Activated T-helper 1 cell treated with Interleukin-2 at 50 U/mL for 16 hours (primary cell): ENCODE measurements around the gene PHF21B.

Experiments
- DNase-seq: peaks from one replicate; pipeline ENCODE4 v3.0.0-alpha.2; 2020; ENCODE audit warnings: low read depth

PHF21B gene

DNA sequence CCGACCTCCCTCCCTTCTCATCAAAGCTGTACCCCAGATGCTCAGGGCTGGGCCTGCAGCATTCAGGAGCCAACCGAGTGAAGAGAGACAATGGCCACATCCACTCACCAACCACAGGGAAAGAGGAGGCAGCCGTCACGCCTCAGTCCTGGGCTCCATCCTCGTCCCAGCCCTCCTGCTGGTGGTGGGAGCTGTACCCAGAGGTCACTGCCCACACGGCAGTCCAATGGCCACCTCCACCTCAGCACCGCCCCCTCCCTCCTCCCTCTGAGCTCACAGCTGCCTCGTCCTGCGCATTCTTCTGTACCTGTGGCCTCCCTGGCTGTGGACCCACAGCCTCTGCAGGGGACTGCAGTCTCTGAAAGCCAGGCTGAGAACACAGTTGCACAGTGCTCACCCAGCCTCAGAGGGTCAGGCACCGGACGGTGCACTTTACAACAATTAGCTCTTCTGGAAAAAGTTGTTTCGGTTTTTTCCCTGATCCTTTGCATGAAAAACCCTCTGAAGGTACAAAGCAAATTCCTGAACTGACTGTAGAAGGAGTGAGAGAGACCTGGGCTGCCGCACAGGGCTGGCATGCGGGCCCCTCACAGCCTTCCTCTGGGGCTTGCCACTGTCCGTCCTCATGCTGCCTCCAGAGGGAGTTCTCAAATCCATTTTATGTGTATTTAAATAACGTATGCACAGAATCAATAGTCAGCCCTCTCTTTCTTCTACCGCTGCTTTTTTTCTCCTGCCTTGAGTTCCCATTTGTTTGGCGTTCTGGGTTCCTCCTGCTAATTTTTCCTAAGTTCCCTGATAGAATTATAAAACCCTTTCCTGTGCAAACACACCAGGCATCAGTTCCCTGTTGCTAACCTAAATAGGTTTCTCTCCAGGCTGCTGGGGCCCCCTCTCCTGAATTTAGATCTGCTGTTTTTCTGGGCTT, 52.7 kb downstream of the PHF21B start:
- DNase-seq: no peak

DNA sequence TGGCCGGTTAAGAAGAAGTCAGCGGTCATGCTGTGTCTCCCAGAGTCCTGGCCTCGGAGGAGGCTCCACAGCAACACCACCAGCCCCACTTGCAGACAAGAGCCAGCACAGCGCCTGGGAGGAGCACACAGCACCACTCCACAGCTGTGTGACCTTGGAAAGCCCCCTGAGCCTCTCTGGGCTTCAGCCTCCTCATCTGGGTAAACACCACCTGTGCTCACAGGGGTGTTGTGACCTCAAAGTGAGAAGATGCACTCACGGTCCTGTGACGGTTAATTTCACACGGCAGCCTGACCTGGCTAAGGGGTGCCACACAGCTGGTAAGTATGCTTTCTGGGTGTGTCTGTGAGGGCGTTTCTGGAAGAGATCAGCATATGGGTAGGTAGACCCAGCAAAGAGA, 54.7 kb downstream of the PHF21B start:
- DNase-seq: no peak

DNA sequence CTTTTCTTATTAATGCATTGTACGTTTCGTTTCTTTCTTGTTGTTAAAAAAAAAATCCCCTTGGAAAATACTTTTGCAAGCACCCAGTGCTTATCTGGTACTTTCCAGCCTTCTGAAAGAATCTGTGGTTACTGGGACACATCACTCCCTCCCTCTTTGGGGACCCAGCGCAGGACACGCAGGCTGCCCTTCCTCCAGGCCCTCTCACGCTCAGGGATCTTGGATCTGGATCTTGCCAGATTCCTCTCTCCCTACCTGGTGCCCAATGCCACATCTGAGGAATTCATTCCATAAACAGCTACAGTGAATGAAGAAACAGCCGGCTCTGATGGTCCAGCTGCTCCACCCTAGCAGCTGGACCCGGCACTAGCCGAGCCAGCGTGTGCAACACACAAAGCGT, 55.7 kb downstream of the PHF21B start:
- DNase-seq: no peak

DNA sequence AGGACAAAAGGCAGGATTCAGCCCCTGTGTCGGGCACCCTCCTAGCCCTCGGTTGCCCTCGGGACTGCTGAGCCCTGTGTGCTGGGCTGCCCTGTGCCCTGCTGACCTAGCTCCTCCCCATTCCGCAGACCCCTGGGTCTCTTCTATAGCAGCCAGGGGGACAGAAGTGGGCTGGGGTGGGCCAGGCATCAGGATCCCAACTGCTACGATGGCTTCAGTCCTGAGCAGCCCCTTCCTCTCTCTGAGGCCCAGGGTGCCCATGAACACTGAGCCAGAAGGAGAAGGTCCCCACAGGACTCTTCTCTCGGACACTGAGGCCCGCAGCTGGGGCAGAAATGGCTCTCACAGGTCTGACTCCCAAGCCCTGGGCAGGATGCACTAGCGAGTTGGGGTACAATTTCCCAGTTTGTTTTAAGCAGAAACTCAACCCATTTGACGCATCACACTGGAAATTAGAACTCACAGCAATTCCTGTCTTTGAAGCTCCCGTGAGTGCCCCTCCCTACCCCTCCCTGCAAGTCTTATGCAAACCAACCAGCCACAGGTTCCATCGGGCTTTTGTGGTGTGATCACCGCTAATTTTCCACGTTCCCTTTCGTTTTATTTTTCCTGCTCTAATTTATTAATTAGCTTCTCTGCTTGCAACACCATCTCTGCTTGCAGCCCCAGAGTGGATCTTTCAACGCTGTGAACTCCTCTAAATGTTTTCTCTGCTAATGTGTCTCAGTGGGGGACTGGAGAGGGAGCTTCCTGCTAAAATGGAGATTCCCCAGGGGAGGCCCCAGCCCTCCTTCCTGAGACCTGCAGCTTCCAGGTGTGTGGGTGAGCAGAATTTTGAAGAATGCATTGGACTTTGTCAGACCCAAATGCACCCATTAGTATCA, 56.7 kb downstream of the PHF21B start:
- no peak for DNase-seq

DNA sequence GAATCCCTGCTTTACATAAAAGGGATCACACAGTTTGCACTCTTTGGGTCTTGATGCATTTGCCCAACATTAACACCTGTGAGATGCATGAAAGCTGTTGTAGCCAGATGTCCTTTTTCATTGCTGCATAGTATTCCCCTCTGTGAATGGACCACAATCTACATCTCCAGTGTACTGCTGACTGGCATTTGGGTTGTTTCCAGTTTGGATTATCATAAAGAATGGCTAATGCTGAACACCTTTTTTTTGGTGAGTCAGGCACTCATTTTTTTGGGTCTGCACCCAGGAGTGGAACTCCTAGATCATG, 58.3 kb downstream of the PHF21B start:
- no peak for DNase-seq

DNA sequence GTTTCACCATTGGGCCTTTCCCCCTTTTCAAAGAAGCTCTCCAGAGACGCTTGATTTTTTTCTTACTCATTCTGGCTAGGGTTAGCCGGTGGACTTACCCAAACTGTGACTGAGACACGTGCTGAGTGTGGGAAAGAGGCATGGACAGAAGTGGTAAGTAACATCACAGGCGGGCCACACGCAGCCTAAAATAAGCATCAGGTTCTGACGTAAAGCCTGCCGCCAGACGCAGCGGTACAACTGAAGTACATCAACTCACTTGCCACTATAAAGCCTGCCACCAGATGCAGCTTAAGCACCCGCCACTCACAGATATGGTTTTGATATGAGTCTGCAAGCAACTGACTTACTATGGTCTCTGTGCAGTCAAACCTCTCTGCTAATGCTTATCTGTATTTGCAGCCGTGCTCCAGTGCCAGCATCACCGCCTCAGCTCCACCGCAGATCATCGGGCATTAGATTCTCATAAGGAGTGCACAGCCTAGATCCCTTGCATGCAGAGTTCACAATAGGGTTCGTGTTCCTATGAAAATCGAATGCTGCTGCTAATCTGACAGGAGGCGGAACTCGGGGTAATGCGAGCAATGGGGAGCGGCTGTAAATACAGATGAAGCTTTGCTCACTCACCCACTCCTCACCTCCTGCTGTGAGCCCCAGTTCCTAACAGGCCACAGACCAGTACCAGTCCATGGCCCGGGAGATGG, 58.8 kb downstream of the PHF21B start:
- no peak for DNase-seq

DNA sequence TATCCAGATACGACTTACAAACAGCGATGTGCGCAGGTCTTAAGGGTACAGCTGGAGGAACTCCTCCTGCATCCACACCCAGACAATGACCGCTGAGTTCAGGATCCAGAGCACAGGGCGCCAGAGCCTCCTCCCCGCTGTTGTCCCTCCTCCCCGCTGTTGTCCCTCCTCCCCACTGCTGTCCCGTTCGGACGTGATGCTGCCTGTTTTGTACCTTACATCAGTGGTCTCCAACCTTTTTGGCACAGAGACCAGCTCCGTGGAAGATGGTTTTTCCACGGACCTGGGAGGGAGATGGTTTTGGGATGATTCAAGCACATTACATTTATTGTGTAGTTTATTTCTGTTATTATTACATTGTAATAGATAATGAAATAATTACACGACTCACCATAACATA, 62.0 kb downstream of the PHF21B start:
- DNase-seq: no peak

DNA sequence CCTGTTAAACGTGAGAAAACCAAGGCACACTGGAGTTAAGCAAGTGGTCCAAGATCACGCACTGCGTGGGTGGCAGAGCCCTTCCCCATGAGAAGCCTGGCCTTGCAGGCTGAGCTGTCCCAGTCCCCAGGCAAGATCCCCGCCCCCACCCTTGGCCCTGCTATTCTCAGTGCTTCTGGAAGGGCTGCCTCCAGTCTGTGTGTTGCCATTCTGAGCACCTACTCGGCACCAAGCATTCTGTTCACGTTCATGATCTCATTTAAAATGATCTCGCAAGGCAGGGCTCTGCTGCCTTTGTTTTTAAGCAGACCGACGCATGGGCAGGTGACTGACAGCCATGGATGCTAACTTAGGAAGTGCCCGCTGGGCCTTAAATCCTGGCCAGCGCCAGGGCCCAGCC, 62.8 kb downstream of the PHF21B start:
- no peak for DNase-seq

DNA sequence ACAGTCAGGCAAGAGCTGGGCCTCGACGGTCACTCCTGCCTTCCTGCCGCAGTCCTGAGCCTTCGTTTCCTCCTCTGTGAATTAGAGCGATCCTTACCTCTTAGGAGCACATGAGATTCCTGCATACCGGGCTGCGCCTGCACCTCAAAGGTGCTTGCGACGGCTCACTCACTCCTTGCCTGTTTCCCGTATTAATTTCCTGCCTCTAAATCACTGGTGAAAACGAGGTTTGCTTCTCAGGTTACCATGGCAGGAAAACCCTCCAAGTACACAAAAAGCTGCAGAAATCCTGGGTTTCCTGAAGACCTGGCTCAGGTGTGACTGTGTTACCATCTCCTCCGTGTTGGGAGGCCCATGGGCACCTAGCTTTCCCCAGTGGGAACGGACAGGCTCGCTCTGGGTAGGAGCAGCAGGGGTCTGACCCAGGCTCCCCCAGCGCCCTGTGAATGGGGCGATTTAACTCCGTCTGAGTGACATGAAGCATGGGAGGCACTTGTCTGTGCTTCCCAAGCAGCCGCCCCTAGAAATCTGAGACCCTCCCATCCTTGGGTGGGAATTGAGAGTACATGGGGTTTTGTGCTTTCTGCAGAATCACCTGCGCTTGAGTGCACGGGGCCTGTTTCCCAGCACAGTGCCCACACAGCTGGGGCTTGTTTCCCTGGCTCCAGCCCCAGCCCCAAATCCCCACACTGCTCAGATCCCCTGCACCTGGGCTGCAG, 64.8 kb downstream of the PHF21B start:
- DNase-seq: no peak

DNA sequence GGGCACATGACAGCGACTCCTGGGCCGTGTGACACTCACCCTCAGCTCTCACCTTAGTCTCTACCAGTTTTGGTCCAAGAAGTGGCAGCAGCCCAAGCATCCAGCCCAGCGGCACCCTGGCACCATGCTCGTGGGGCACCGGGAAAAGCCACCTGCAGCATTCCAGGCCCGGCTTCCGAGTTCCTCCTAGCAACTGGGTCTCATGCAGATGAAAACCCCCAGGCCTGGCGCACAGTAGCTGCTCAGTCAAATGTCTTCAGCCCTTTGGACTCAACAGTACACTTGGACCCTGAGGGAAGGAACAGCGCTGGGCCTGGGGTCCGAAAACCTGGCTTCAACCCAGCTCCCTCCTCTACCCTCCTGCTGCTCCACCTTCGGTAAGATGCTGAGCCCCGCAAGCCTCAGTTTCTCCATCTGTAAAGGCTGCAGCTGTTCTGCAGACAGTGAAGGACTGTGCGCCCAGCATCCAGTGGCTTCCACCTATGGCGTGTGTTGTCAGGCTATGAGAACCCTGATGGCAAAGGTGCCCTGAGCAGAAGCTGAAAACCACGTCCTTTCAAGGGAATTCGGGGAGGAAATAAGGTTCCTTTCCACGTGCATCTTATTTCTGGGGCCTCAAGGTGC, 66.0 kb downstream of the PHF21B start:
- DNase-seq: no peak

DNA sequence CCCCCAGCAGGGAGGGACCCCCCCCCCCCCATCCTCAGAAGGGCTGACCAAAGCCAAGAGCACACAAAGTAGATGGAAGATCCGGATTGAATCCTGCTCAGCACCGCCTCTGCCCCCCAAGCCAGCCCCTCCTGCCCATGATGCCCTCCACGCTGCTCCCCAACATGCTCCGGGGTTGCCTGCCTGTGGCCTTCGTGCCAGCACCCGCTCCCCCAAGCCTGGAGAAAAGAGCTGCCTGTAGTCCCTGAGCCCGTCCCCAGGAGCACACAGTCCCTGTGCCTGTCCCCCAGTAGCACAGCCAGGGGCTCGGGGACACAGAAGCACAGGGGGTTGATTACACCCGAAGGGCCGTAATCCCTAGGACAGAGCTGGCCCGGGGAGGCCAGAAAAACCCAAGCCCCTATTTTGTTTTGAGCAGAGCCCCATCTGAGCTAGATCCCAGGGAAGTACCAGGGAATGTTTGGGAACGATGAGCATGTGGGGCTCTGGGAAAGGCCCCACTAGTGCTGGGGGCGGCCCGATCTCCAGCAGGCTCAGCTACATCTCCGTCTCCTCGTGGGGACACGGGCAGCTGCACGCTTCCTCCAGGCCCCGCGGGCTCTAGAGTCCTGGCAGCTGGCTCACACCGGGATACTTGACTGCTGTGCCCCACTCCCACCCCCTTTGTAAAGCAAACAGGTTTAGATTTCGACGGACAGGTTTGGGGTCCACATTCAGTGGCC, 66.7 kb downstream of the PHF21B start:
- DNase-seq: no peak

DNA sequence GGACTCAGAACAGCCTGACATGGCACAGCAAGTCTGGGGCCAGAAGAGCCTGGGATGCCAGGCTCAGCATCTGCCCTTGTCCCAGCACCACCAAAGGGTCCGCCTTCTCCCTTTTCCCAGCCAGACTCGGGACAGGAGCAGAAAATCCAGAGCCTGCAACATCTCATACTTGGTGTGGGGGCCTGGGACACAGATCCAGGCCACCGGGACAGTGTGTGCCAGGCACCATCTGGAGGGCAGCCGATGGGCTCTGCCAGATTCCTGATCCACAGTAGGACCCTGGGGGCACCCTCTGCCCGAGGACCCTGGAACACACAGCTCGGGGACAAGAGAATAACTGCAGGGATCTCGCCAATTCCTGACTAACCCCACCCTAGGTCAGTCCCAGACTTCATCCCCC, 67.7 kb downstream of the PHF21B start:
- DNase-seq: no peak

DNA sequence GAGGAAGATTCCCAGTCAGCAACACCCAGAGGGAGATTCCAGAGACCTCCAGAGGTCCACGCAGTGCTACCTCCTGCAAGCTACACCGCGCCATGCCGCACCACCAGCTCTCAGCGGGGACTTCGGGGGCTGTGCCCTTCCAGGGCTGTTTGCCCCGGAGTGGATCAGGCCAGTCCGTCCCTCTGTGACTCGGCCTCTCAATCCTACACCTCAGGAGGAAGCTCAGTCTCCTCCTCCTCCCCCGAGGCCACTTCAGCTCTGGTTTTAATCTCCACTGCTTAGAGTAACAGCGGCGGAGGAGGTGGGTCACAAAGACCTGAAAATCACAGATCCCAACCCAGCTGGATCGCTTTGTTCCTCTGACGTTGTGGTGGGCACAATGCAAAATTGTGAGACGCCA, 68.6 kb downstream of the PHF21B start:
- DNase-seq: no peak

DNA sequence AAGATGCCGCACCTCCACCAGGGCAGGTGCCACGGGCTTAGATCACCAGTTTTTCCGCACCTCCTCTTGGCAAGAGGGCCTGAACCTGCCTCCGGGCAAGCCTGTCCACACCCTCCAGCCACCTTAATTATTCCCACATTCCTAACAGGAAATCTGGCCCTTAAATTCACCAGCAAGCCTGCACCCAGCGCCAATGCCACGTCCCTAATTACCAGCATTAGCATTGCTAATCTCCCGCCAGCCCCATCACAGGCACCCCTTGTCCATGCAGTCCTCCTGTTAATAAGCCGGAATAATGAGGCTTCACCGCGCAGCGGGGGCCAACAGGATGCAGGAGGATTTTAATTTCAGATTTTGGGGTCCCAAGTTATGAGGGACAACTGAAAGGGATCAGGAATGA, 69.7 kb downstream of the PHF21B start:
- DNase-seq: no peak

DNA sequence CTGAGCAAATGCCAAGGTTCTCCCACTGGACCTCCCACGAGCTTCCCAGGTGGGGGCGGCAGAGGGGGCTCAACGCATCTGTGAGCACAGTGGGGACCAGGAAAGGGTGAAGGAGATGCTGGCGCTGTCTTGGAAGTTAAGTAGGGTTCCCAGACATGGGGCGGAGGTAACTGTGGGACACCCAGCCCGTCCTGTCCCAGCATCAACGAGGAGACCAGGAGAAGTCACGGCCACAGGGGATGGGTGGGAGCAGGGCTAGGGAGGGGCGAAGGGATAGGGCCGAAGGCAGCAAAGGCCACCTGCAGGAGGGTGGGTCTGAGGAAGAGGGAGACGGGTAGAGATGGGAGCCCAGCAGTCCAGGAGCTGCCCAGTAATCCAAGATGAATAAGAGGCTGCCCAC, 70.4 kb downstream of the PHF21B start:
- no peak for DNase-seq

DNA sequence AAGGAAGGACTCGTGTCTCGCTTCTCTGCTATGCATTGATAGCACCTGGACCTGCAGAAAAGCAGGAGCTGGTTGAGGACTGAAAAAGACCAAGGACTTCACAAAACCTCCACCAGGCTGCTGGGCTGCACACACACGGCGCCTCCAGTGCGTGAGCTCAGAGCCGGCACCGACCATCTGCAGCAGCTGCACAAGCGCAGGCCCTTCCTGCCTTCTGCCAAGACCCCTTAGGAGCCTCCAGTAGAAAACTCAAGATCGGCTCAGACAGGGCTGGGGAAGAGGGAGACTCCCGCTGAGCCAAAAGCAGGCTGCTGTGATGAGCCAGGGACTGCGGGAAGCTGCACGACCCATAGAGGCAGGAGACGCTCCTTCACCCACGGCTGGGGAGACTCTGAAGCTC, 70.9 kb downstream of the PHF21B start:
- DNase-seq: no peak

DNA sequence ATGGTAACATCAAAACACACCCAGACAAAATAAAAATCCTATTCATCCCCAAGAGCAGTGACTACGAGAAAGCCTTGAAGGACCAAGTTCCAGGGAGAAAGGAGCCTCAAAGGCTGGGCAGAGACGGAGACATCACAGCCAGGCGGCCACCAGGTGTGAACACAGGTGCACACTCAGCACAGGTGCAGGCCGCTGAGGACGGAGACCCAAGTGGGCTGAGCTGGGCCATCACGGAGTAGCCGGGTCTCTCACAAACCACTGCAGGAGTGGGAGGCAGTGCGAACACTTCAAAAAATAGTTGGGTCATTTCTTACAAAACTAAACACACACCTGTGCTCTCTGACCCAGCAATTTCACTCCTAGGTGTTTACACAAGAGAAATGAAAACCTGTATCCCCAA, 72.6 kb downstream of the PHF21B start:
- DNase-seq: no peak

DNA sequence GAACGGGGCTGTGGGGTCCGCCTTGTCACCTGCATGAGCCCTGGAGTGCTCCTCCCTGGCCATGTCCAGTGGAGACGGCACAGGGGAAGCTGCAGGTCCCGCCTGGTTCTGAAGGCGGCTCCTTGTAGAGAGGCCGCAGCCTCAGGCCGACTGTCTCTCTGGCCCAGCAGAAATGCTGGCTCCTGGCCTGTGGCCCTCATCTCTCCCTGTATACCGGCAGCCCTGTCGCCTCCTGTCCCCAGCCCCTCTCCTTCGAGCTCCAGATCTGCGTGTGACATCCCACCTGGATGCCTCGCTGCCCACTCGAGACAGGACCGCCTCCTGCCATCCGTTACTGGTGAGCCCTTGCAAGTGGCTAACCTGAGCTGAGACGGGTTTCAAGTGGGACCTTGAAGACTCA, 73.6 kb downstream of the PHF21B start:
- DNase-seq: no peak

DNA sequence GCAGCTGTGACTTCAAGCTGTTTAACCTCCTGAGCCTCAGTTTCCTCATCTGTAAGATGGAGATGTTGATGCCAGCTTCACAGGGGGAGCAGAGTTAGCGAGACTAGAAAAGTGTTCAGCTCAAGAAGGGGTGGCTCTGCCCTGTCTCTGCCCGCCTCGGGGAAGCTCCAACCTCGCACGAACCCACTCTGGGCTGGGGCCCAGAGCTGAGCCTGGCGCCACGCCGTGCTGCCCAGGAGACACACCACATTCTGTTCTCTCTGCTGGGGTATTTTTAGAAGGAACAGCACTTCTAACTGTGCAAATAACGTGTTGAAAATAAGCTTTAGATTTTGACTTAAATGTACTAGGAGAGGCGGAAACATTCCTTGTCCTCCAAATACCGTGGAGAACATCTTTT, 74.1 kb downstream of the PHF21B start:
- DNase-seq: no peak

DNA sequence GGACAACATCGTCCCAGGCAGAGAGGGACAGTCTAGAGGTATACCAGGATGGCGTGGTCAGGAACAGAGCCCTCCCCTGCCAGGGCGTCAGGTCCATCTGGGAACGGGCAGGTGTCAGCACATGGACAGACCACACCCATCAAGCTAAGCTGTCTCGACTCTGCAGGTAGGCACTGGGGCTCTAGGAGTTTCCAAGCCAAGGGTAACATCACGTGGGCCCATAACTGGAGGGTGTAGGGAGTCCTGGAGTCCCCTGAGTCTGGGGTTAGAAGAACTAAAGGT, 75.4 kb downstream of the PHF21B start:
- DNase-seq: no peak
